HepG2 (cell line): ENCODE data around the gene FAM111A. TPM values are rescaled to one million over a fixed set of nuclear protein-coding genes. Genes with fewer than 3 reads are reported as not detected.

Experiments used
- HOXA7 ChIP-seq: sonication (generic); formaldehyde crosslinking; IDR thresholded peaks from 2 replicates; pipeline ENCODE4 v1.8.1; 2022; ENCODE audit warnings: mild to moderate bottlenecking, missing genetic modification reagents, moderate library complexity
- MBD4 ChIP-seq: IDR thresholded peaks from 2 replicates; pipeline ENCODE4 v1.6.1; 2012; ENCODE audit warnings: low read length, inconsistent platforms, borderline replicate concordance
- NONO ChIP-seq, 2 experiments: fragments of 450-650 bp in 1 of 2; sonication (generic) in 1 of 2; formaldehyde crosslinking in 1 of 2; IDR thresholded peaks in 1 of 2; conservative IDR thresholded peaks in 1 of 2; 2 replicates each; pipeline versions ENCODE4 v1.6.1 to v1.8.0; 2017 to 2022; ENCODE audit warnings: mild to moderate bottlenecking in 1 of 2, missing genetic modification reagents in 1 of 2, moderate library complexity in 1 of 2
- YEATS4 ChIP-seq: sonication (generic); formaldehyde crosslinking; IDR thresholded peaks from 2 replicates; pipeline ENCODE4 v1.4.0; 2020; ENCODE audit warnings: missing genetic modification reagents, borderline replicate concordance
- ZNF251 ChIP-seq: sonication (generic); formaldehyde crosslinking; IDR thresholded peaks from 2 replicates; pipeline ENCODE4 v1.9.0; 2021; ENCODE audit warnings: mild to moderate bottlenecking, missing genetic modification reagents
- polyA plus RNA-seq, 8 experiments: library from polyadenylated mRNA; depleted of rRNA in 3 of 8; stranded (reverse) in 7 of 8; unstranded in 1 of 8; fragments of >200 nt; fragmentation: Illumina TruSeq in 4 of 8; extraction: Trizol in 4 of 8; gene quantifications; 2 replicates each; pipeline versions ENCODE4 v1.2.1 to v1.2.3, GENCODE V29; 2011 to 2016; ENCODE audit warnings: low read depth in 4 of 8, missing spikeins in 1 of 8, mixed read lengths in 1 of 8; ENCODE audit not compliant: insufficient read depth in 1 of 8
- total RNA-seq, 5 experiments: library from RNA; depleted of rRNA; stranded (reverse); fragments of >200 nt; fragmentation: Illumina TruSeq; extraction: Trizol; gene quantifications; 2 replicates each; pipeline ENCODE4 v1.2.3, GENCODE V29; 2016; ENCODE audit warnings: low read depth in 1 of 5
- TF ChIP-seq, protein P1 (sequence below): sonication (generic); formaldehyde crosslinking; IDR thresholded peaks from 2 replicates; pipeline ENCODE4 v1.4.0; 2020; ENCODE audit warnings: mild to moderate bottlenecking, low read depth, missing genetic modification reagents
- TF ChIP-seq, protein P2 (sequence below): sonication (generic); formaldehyde crosslinking; IDR thresholded peaks from 2 replicates; pipeline ENCODE4 v1.4.0; 2020; ENCODE audit warnings: missing genetic modification reagents, borderline replicate concordance
- TF ChIP-seq, protein P3 (sequence below): sonication (generic); formaldehyde crosslinking; conservative IDR thresholded peaks from 2 replicates; pipeline ENCODE4 v1.4.0; 2020; ENCODE audit warnings: missing genetic modification reagents
- TF ChIP-seq, protein P4 (sequence below): sonication (generic); formaldehyde crosslinking; IDR thresholded peaks from 2 replicates; pipeline ENCODE4 v1.4.0; 2020; ENCODE audit warnings: low read depth, mild to moderate bottlenecking, missing genetic modification reagents
- TF ChIP-seq, protein P5 (sequence below): sonication (generic); formaldehyde crosslinking; IDR thresholded peaks from 2 replicates; pipeline ENCODE4 v1.8.0; 2022; ENCODE audit warnings: mild to moderate bottlenecking, missing genetic modification reagents

Gene FAM111A
- total and polyA plus RNA-seq, 2 of the 13 experiments (the other 11 are each of a cell fraction or from before 2014, with no cell fraction given) = 3.2 to 13.5 TPM

DNA sequence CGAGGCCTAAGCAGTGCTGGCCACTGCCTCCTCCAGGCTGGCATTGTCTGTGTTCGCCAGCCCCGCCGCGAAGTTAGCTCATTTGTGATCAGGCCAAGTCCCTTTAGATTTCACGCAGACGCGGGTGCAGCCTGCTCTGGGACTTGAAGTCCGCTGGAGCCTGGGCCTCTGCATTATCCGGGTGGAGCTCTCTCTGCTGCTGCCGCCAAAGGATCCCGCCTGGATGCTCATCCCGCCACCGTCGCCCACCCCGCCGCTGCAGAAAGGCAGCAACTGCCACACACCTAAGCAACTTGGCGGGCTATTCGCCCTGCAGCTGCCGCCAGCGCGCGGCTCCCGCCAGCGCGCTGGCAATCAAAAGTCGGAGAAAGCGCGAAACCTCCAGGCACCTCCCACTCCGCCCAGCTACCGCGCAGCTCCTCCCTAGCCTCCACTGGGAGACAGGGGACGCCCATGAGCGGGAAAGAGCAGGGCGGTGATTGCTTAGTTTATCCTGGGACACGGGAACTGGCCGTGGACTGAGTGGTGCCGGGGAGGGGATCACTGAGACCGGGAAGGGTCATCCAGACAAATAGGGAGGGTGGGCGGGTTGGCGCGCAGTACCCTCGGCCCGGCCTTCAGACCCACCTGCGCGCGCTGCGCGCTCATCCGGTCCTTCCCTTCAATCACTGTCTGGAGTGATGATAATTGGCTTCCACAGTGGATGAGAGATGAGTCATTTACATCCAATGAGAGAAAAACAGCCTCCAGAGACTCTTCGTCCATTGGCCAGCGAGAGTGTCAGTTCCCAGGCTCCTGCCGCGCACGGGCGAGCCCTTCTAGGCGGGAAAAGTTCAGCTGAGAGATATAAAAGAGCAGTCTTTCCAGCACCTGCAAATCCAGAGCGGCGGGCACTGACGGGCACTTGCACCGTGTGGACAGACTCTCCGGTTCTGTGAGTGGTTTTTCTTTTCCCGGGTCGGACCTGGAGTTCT, 36.0 kb upstream of the FAM111A start, which contains the start of gene FAM111B (continued):
- TF ChIP-seq, protein P1, sequence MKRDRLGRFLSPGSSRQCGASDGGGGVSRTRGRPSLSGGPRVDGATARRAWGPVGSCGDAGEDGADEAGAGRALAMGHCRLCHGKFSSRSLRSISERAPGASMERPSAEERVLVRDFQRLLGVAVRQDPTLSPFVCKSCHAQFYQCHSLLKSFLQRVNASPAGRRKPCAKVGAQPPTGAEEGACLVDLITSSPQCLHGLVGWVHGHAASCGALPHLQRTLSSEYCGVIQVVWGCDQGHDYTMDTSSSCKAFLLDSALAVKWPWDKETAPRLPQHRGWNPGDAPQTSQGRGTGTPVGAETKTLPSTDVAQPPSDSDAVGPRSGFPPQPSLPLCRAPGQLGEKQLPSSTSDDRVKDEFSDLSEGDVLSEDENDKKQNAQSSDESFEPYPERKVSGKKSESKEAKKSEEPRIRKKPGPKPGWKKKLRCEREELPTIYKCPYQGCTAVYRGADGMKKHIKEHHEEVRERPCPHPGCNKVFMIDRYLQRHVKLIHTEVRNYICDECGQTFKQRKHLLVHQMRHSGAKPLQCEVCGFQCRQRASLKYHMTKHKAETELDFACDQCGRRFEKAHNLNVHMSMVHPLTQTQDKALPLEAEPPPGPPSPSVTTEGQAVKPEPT (CRISPR knock-in tag) = 0 out of 2 replicates have a peak, but pooled peaks have one; percentile 25
- TF ChIP-seq, protein P2, sequence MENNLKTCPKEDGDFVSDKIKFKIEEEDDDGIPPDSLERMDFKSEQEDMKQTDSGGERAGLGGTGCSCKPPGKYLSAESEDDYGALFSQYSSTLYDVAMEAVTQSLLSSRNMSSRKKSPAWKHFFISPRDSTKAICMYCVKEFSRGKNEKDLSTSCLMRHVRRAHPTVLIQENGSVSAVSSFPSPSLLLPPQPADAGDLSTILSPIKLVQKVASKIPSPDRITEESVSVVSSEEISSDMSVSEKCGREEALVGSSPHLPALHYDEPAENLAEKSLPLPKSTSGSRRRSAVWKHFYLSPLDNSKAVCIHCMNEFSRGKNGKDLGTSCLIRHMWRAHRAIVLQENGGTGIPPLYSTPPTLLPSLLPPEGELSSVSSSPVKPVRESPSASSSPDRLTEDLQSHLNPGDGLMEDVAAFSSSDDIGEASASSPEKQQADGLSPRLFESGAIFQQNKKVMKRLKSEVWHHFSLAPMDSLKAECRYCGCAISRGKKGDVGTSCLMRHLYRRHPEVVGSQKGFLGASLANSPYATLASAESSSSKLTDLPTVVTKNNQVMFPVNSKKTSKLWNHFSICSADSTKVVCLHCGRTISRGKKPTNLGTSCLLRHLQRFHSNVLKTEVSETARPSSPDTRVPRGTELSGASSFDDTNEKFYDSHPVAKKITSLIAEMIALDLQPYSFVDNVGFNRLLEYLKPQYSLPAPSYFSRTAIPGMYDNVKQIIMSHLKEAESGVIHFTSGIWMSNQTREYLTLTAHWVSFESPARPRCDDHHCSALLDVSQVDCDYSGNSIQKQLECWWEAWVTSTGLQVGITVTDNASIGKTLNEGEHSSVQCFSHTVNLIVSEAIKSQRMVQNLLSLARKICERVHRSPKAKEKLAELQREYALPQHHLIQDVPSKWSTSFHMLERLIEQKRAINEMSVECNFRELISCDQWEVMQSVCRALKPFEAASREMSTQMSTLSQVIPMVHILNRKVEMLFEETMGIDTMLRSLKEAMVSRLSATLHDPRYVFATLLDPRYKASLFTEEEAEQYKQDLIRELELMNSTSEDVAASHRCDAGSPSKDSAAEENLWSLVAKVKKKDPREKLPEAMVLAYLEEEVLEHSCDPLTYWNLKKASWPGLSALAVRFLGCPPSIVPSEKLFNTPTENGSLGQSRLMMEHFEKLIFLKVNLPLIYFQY (CRISPR knock-in tag) = no peak
- no peak; the same call in 1 of the 2 replicates for TF ChIP-seq YEATS4 (CRISPR knock-in tag)
- no peak for TF ChIP-seq HOXA7
- no peak for TF ChIP-seq NONO (IDR thresholded peaks at IDR 0.05)
- TF ChIP-seq NONO (CRISPR knock-in tag; conservative IDR thresholded peaks at IDR 0.05) = no peak; the same call in 1 of the 2 replicates
- TF ChIP-seq, protein P3, sequence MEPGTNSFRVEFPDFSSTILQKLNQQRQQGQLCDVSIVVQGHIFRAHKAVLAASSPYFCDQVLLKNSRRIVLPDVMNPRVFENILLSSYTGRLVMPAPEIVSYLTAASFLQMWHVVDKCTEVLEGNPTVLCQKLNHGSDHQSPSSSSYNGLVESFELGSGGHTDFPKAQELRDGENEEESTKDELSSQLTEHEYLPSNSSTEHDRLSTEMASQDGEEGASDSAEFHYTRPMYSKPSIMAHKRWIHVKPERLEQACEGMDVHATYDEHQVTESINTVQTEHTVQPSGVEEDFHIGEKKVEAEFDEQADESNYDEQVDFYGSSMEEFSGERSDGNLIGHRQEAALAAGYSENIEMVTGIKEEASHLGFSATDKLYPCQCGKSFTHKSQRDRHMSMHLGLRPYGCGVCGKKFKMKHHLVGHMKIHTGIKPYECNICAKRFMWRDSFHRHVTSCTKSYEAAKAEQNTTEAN (CRISPR knock-in tag) = no peak
- TF ChIP-seq, protein P4, sequence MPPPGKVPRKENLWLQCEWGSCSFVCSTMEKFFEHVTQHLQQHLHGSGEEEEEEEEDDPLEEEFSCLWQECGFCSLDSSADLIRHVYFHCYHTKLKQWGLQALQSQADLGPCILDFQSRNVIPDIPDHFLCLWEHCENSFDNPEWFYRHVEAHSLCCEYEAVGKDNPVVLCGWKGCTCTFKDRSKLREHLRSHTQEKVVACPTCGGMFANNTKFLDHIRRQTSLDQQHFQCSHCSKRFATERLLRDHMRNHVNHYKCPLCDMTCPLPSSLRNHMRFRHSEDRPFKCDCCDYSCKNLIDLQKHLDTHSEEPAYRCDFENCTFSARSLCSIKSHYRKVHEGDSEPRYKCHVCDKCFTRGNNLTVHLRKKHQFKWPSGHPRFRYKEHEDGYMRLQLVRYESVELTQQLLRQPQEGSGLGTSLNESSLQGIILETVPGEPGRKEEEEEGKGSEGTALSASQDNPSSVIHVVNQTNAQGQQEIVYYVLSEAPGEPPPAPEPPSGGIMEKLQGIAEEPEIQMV = no peak
- TF ChIP-seq, protein P5, sequence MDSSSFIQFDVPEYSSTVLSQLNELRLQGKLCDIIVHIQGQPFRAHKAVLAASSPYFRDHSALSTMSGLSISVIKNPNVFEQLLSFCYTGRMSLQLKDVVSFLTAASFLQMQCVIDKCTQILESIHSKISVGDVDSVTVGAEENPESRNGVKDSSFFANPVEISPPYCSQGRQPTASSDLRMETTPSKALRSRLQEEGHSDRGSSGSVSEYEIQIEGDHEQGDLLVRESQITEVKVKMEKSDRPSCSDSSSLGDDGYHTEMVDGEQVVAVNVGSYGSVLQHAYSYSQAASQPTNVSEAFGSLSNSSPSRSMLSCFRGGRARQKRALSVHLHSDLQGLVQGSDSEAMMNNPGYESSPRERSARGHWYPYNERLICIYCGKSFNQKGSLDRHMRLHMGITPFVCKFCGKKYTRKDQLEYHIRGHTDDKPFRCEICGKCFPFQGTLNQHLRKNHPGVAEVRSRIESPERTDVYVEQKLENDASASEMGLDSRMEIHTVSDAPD = no peak; the same call in 1 of the 2 replicates
- no peak for TF ChIP-seq ZNF251 (CRISPR knock-in tag)
- no peak for TF ChIP-seq MBD4
